ENCODE results near the gene CNTNAP4. TPM values are rescaled to one million over a fixed set of nuclear protein-coding genes. Genes with fewer than 3 reads are reported as not detected.
A peak's percentile ranks its signal among the peaks of the same experiment; 100 is the strongest.

The CNTNAP4 gene
- total RNA-seq, 1 donor = 2.4 TPM

GRCh38 chr16:76335180-76335974, 58.2 kb downstream of the CNTNAP4 start:
- DNase-seq (ENCODE audit: low read depth) = no peak
- TF ChIP-seq, protein P1, sequence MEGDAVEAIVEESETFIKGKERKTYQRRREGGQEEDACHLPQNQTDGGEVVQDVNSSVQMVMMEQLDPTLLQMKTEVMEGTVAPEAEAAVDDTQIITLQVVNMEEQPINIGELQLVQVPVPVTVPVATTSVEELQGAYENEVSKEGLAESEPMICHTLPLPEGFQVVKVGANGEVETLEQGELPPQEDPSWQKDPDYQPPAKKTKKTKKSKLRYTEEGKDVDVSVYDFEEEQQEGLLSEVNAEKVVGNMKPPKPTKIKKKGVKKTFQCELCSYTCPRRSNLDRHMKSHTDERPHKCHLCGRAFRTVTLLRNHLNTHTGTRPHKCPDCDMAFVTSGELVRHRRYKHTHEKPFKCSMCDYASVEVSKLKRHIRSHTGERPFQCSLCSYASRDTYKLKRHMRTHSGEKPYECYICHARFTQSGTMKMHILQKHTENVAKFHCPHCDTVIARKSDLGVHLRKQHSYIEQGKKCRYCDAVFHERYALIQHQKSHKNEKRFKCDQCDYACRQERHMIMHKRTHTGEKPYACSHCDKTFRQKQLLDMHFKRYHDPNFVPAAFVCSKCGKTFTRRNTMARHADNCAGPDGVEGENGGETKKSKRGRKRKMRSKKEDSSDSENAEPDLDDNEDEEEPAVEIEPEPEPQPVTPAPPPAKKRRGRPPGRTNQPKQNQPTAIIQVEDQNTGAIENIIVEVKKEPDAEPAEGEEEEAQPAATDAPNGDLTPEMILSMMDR (IDR thresholded peaks at IDR 0.05; ENCODE audit: insufficient read depth, low read length) = no peak
- no peak overlapping the region for H3K4me3 ChIP-seq (ENCODE audit: low read depth, low read length)

GRCh38 chr16:76336112-76336511, 58.9 kb downstream of the CNTNAP4 start:
- DNase-seq (ENCODE audit: low read depth) = no peak
- TF ChIP-seq, protein P1 (IDR thresholded peaks at IDR 0.05; ENCODE audit: insufficient read depth, low read length) = no peak
- no peak overlapping the region for H3K4me3 ChIP-seq (ENCODE audit: low read depth, low read length)

DNA sequence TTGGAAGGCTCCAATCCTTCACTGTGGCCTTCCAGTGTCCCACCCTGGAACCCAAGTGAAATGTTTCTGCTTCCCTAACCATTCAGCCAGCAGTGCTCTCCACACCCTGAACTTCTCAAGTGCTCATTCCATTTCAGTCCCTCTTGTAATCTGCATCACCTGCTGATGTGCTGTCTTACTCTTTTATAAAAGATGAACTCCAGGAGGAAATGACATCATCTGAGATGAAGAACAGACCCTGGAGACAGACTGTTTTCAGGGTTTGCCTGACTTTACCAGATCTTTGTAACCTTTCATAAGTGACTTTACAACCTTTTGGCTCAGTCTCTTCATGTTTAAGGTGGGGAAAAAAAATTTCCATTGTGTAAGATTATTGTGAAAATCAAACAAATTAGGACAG, 61.3 kb downstream of the CNTNAP4 start:
- no peak for DNase-seq (ENCODE audit: low read depth)
- H3K4me3 ChIP-seq (ENCODE audit: low read depth, low read length) = no peak overlapping the region
- TF ChIP-seq, protein P1 (IDR thresholded peaks at IDR 0.05; ENCODE audit: insufficient read depth, low read length) = no peak

GRCh38 chr16:76343769-76344168, 66.6 kb downstream of the CNTNAP4 start:
- TF ChIP-seq, protein P1 (IDR thresholded peaks at IDR 0.05; ENCODE audit: insufficient read depth, low read length) = no peak
- DNase-seq (ENCODE audit: low read depth) = no peak
- no peak overlapping the region for H3K4me3 ChIP-seq (ENCODE audit: low read depth, low read length)

GRCh38 chr16:76345163-76345661, 68.0 kb downstream of the CNTNAP4 start:
- peak; percentile 97 for DNase-seq (ENCODE audit: low read depth)
- no peak overlapping the region for H3K4me3 ChIP-seq (ENCODE audit: low read depth, low read length)
- TF ChIP-seq, protein P1 (IDR thresholded peaks at IDR 0.05; ENCODE audit: insufficient read depth, low read length) = no peak

GRCh38 chr16:76346210-76346609, 69.0 kb downstream of the CNTNAP4 start:
- no peak overlapping the region for H3K4me3 ChIP-seq (ENCODE audit: low read depth, low read length)

More at GRCh38 chr16:76346210-76346609, 69.0 kb downstream of the CNTNAP4 start:
- DNase-seq (ENCODE audit: low read depth) = peak; percentile 1
- TF ChIP-seq, protein P1 (IDR thresholded peaks at IDR 0.05; ENCODE audit: insufficient read depth, low read length) = no peak
